ENCODE results near the gene RAB44. TPM values are rescaled to one million over a fixed set of nuclear protein-coding genes. Genes with fewer than 3 reads are reported as not detected.

RAB44 gene
- total and polyA plus RNA-seq, 2 donors = 0.26 to 0.68 TPM

GRCh38 chr6:36728289-36729160 is 30.9 kb downstream of the RAB44 start:
- H3K36me3 ChIP-seq (ENCODE audit: insufficient read depth) = no peaks in the 10 kb centered on the region
- 87% methylated on average over 11 of the region's 11 CpGs for WGBS
- H3K4me3 ChIP-seq (ENCODE audit: low read depth, low read length) = no peak overlapping the region
- no peak overlapping the region for H3K27ac ChIP-seq (ENCODE audit: low read depth)
- H3K4me1 ChIP-seq (ENCODE audit: insufficient read depth) = no peaks in the 10 kb centered on the region
- DNase-seq (ENCODE audit: extremely low spot score) = no peak

- 54% methylated on average over 3 of the region's 3 CpGs for WGBS
- H3K27ac ChIP-seq (ENCODE audit: low read depth) = no peak overlapping the region
- H3K4me3 ChIP-seq (ENCODE audit: low read depth, low read length) = no peak overlapping the region
- H3K36me3 ChIP-seq (ENCODE audit: insufficient read depth) = no peaks in the 10 kb centered on the region
- H3K4me1 ChIP-seq (ENCODE audit: insufficient read depth) = no peaks in the 10 kb centered on the region
- DNase-seq (ENCODE audit: extremely low spot score) = no peak
Measured at GRCh38 chr6:36729161-36729524, 31.5 kb downstream of the RAB44 start.

GRCh38 chr6:36730424-36731380 is 33.1 kb downstream of the RAB44 start:
- no peak for DNase-seq (ENCODE audit: extremely low spot score)
- WGBS = 89% methylated on average over 15 of the region's 15 CpGs
- no peaks in the 10 kb centered on the region for H3K36me3 ChIP-seq (ENCODE audit: insufficient read depth)

DNA sequence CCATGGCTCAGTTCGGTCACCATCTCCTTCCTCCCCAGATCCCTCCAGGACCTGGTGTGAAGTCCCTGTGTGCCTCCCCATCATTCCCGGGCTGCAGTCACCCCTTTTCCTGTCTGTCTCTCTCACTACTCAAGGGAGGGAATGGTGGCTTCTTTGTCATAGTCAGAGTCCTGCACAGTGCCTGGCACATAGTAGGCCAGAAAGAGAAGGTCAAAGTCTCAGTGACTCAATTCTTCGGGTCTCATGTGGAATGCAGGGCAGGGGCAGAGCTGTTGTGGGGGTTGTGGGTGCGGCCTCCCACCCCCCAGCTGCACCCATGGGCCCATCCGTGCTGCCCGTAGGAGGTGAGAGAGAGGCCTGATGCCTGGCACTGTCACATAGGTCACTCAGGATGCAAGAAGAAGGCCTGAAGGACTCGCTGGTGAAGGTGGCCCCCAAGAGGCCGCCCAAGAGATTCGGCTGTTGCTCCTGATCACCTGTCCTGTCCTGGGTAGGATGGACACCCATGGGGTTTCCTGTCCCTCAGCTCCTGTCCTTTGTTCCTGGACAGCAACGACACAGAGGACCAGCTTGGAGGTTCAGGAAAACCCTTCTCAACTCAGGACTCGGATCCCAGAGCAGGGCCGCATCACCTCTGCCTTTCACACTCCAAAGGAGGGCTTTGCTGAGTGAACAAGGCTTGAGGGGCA is 34.1 kb downstream of the RAB44 start:
- 91% methylated on average over 12 of the region's 12 CpGs for WGBS
- H3K4me1 ChIP-seq (ENCODE audit: insufficient read depth) = no peaks in the 10 kb centered on the region
- no peak for DNase-seq (ENCODE audit: extremely low spot score)

More at GRCh38 chr6:36730424-36731380, 33.1 kb downstream of the RAB44 start:
- H3K27ac ChIP-seq (ENCODE audit: low read depth) = no peak overlapping the region
- no peak overlapping the region for H3K4me3 ChIP-seq (ENCODE audit: low read depth, low read length)
- no peaks in the 10 kb centered on the region for H3K4me1 ChIP-seq (ENCODE audit: insufficient read depth)

DNA sequence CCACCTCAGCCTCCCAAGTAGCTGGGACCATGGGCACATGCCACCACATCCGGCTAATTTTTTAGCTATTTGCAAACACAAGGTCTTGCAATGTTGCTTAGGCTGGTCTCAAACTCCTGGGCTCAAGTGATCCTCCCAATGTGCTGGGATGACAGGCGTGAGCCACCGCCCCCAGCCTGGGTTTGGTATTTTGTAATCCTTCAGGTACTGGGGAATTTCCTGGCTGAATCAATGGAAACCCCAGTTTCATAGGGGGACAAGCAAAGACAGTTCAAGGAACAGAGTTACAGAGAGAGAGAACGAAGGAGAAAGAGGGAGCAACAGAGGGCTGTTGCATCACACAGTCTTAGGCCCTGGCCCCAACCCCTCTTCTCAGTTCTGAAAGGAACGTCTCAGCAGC is 35.7 kb downstream of the RAB44 start:
- WGBS = 85% methylated on average over 5 of the region's 5 CpGs
- no peaks in the 10 kb centered on the region for H3K36me3 ChIP-seq (ENCODE audit: insufficient read depth)
- H3K27ac ChIP-seq (ENCODE audit: low read depth) = no peak overlapping the region
- no peak for DNase-seq (ENCODE audit: extremely low spot score)
- H3K4me3 ChIP-seq (ENCODE audit: low read depth, low read length) = no peak overlapping the region
- no peaks in the 10 kb centered on the region for H3K4me1 ChIP-seq (ENCODE audit: insufficient read depth)

More for the DNA sequence above, 34.1 kb downstream of the RAB44 start:
- no peak overlapping the region for H3K4me3 ChIP-seq (ENCODE audit: low read depth, low read length)
- H3K36me3 ChIP-seq (ENCODE audit: insufficient read depth) = no peaks in the 10 kb centered on the region
- H3K27ac ChIP-seq (ENCODE audit: low read depth) = no peak overlapping the region

- Histone ChIP-seq H3K36me3 (ENCODE audit: insufficient read depth) (no peaks in the 10 kb centered on the region), H3K27ac (ENCODE audit: low read depth) (no peak overlapping the region), H3K4me1 (ENCODE audit: insufficient read depth) (no peaks in the 10 kb centered on the region), H3K4me3 (ENCODE audit: low read depth, low read length) (no peak overlapping the region)
- no peak for DNase-seq (ENCODE audit: extremely low spot score)
- 76% methylated on average over 7 of the region's 7 CpGs for WGBS
Measured at GRCh38 chr6:36734486-36735060, 36.9 kb downstream of the RAB44 start.

GRCh38 chr6:36735110-36736071 is 37.8 kb downstream of the RAB44 start:
- 8% methylated on average over 24 of the region's 24 CpGs for WGBS
- Histone ChIP-seq H3K4me1 (ENCODE audit: insufficient read depth) (no peaks in the 10 kb centered on the region), H3K27ac (ENCODE audit: low read depth) (peak overlapping the region; percentile 28), H3K4me3 (ENCODE audit: low read depth, low read length) (no peak overlapping the region), H3K36me3 (ENCODE audit: insufficient read depth) (no peaks in the 10 kb centered on the region)
- peak; percentile 35 for DNase-seq (ENCODE audit: extremely low spot score)

DNA sequence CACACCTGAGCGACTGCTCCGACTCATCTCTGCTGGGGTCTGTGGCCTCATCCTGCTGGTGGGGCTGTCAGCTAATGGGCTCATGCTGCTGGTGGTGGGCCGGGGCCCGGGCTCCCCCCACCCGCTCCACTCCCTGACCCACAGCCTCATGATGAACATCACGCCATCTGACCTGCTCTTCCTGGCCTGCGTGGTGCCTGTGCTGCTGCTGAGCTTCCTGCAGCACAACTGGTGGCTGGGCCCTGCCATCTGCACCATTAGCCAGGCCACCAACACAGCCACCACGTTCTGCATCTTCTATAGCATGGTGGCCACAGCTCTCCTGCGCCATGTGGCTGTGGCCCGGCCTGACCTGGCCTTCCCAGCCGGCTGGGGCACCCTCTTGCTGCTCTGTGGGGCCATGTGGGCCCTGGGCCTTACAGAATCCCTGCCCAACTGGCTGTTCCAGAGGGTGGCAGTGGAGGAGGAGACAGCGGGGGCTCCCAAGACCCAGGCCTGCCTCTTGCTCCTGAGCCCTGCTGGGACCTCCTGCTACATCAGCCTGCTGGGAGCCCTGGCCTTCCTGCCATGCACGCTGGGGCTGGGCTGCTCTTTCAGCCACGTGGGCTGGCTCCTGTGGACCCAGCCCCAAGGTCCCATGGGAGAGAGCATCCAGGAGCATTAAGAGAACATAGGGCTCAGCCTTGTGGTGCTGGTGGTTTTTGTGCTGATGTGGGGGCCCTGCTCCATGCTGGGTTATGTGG is 39.6 kb downstream of the RAB44 start:
- H3K27ac ChIP-seq (ENCODE audit: low read depth) = no peak overlapping the region
- no peak for DNase-seq (ENCODE audit: extremely low spot score)
- no peak overlapping the region for H3K4me3 ChIP-seq (ENCODE audit: low read depth, low read length)
- H3K4me1 ChIP-seq (ENCODE audit: insufficient read depth) = no peaks in the 10 kb centered on the region
- no peaks in the 10 kb centered on the region for H3K36me3 ChIP-seq (ENCODE audit: insufficient read depth)
- WGBS = 94% methylated on average over 14 of the region's 14 CpGs

DNA sequence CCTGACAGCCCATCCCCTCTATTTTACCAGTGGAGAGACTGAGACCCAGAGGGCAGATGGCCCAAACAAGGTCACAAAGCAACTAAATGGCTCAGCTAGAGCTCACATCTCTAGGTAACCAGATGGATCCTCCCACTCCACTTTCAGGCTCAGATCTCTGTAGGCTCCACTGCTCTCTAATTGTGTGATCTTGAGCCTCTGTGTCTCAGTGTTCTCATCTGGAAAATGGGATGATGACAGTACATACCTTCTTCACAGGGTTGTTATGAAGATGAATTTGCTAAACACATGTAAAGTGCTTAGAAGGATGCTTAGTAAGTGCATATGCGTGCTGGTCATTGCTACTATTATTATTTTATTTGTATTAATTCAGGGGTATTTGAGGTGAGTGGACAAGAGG is 40.5 kb downstream of the RAB44 start:
- 95% methylated on average over 1 of the region's 1 CpG for WGBS
- no peak overlapping the region for H3K27ac ChIP-seq (ENCODE audit: low read depth)

GRCh38 chr6:36739947-36740817 is 42.6 kb downstream of the RAB44 start:
- no peaks in the 10 kb centered on the region for H3K4me1 ChIP-seq (ENCODE audit: insufficient read depth)
- no peak for DNase-seq (ENCODE audit: extremely low spot score)
- no peak overlapping the region for H3K27ac ChIP-seq (ENCODE audit: low read depth)
- 81% methylated on average over 13 of the region's 13 CpGs for WGBS
- H3K4me3 ChIP-seq (ENCODE audit: low read depth, low read length) = no peak overlapping the region
- H3K36me3 ChIP-seq (ENCODE audit: insufficient read depth) = no peaks in the 10 kb centered on the region

More for the DNA sequence above, 40.5 kb downstream of the RAB44 start:
- Histone ChIP-seq H3K4me3 (ENCODE audit: low read depth, low read length) (no peak overlapping the region), H3K36me3 (ENCODE audit: insufficient read depth) (no peaks in the 10 kb centered on the region), H3K4me1 (ENCODE audit: insufficient read depth) (no peaks in the 10 kb centered on the region)
- DNase-seq (ENCODE audit: extremely low spot score) = no peak

DNA sequence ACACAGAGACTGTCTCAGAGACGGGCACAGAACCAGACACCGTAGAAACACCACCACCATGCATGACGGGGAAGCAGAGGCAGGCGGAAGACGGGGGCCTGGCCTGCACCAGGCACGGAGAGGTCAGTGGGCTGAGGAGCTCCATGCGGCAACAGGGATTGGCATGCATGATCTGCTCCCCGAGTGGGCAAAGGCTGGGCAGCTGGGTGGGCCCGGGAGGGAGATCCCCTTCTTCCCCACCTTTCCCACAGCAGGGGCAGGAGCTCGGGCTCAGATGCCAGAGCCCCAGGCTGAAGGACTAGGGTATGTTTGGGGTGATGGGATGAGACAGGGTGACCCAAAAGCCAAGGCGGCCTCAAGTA is 43.2 kb downstream of the RAB44 start:
- Histone ChIP-seq H3K4me3 (ENCODE audit: low read depth, low read length) (no peak overlapping the region), H3K27ac (ENCODE audit: low read depth) (no peak overlapping the region), H3K36me3 (ENCODE audit: insufficient read depth) (no peaks in the 10 kb centered on the region), H3K4me1 (ENCODE audit: insufficient read depth) (no peaks in the 10 kb centered on the region)
- no peak for DNase-seq (ENCODE audit: extremely low spot score)
- 94% methylated on average over 11 of the region's 11 CpGs for WGBS

Data from urinary bladder (tissue), 4 donors.